IMR-90 (cell line): ENCODE results near the gene ZNF581. TPM values are rescaled to one million over a fixed set of nuclear protein-coding genes. Genes with fewer than 3 reads are reported as not detected.

Experiments used
- ATAC-seq: fragments of 200-7000 bp; cut with Tn5 transposase; 2 replicates; pipeline ENCODE4 v1.9.1; 2020; ENCODE audit warnings: low read depth, mild to moderate bottlenecking, moderate library complexity
- BruUV-seq: library from RNA; stranded (reverse); fragments of 400-500 nt; replicated peaks from 2 replicates; lab custom pipeline; 2021; lab: Mats Ljungman, UMichigan
- CTCF ChIA-PET: fragments of 300-600 bp; formaldehyde crosslinking; extraction: SDS; loops from one replicate; lab custom pipeline; 2021; ENCODE audit warnings: antibody characterized with exemption; lab: Yijun Ruan, JAX
- POLR2A ChIA-PET: fragments of 300-600 bp; sonication (Branson Sonifier 250); formaldehyde crosslinking; loops from one replicate; lab custom pipeline; 2022; ENCODE audit warnings: antibody characterized with exemption; ENCODE audit not compliant: unreplicated experiment; lab: Charles Lee
- DNase-seq: peaks from one replicate; pipeline ENCODE4 v3.0.0; 2013
- H2AFZ ChIP-seq: replicated peaks from 2 replicates; pipeline ENCODE3; 2013; ENCODE audit warnings: low read length, mild to moderate bottlenecking; ENCODE audit not compliant: poor library complexity
- H2AK5ac ChIP-seq: 2 replicates; pipeline ENCODE4 v1.6.1; 2013; ENCODE audit warnings: low read depth, low read length, inconsistent platforms
- H2AK9ac ChIP-seq: replicated peaks from 2 replicates; pipeline ENCODE3; 2013; ENCODE audit warnings: mild to moderate bottlenecking, low read depth, low read length, moderate library complexity; ENCODE audit not compliant: poor library complexity
- H2BK120ac ChIP-seq: 2 replicates; pipeline ENCODE4 v1.6.1; 2013; ENCODE audit warnings: low read depth, low read length, inconsistent platforms
- H2BK15ac ChIP-seq: 3 replicates; pipeline ENCODE4 v1.6.1; 2013; ENCODE audit warnings: low read depth, low read length, inconsistent platforms
- H2BK20ac ChIP-seq: 2 replicates; pipeline ENCODE4 v1.6.1; 2013; ENCODE audit warnings: low read depth, mild to moderate bottlenecking, inconsistent platforms, low read length, moderate library complexity
- H2BK5ac ChIP-seq: 2 replicates; pipeline ENCODE4 v1.6.1; 2013; ENCODE audit warnings: mild to moderate bottlenecking, low read depth, low read length, inconsistent platforms; ENCODE audit not compliant: poor library complexity, severe bottlenecking
- H3K14ac ChIP-seq: replicated peaks from 2 replicates; pipeline ENCODE4 v1.6.1; 2013; ENCODE audit warnings: low read depth, low read length, inconsistent platforms
- H3K18ac ChIP-seq: 2 replicates; pipeline ENCODE4 v1.6.1; 2013; ENCODE audit warnings: low read depth, low read length, control low read depth
- H3K23ac ChIP-seq: 2 replicates; pipeline ENCODE4 v1.6.1; 2013; ENCODE audit warnings: low read depth, low read length, inconsistent platforms
- H3K27ac ChIP-seq: 2 replicates; pipeline ENCODE4 v1.5.1; 2013; ENCODE audit warnings: mild to moderate bottlenecking, control low read depth, low read length; ENCODE audit not compliant: insufficient read depth
- H3K27me3 ChIP-seq: 2 replicates; pipeline ENCODE4 v1.6.1; 2013; ENCODE audit warnings: low read length; ENCODE audit not compliant: control insufficient read depth, insufficient read depth
- H3K36me3 ChIP-seq: 2 replicates; pipeline ENCODE4 v1.6.1; 2013; ENCODE audit warnings: low read length, mixed read lengths; ENCODE audit not compliant: control insufficient read depth, insufficient read depth
- H3K4ac ChIP-seq: 2 replicates; pipeline ENCODE4 v1.6.1; 2013; ENCODE audit warnings: low read depth, low read length, inconsistent platforms
- H3K4me1 ChIP-seq: 2 replicates; pipeline ENCODE4 v1.6.1; 2013; ENCODE audit warnings: low read length, mixed read lengths; ENCODE audit not compliant: control insufficient read depth, insufficient read depth
- H3K4me2 ChIP-seq: 2 replicates; pipeline ENCODE4 v1.6.1; 2013; ENCODE audit warnings: low read depth, mild to moderate bottlenecking, control low read depth, low read length, moderate library complexity
- H3K4me3 ChIP-seq: 2 replicates; pipeline ENCODE4 v1.5.1; 2013; ENCODE audit warnings: low read depth, mild to moderate bottlenecking, control low read depth, low read length, moderate library complexity; ENCODE audit not compliant: insufficient read depth
- H3K56ac ChIP-seq: 2 replicates; pipeline ENCODE4 v1.6.1; 2013; ENCODE audit warnings: low read length, inconsistent platforms; ENCODE audit not compliant: insufficient read depth; ENCODE audit errors: extremely low read depth
- H3K79me1 ChIP-seq, 2 experiments: 2 replicates each; pipeline ENCODE4 v1.6.1; 2013; ENCODE audit warnings: low read length in 2 of 2, inconsistent platforms in 1 of 2, low read depth in 1 of 2
- H3K9ac ChIP-seq: 2 replicates; pipeline ENCODE4 v1.6.1; 2013; ENCODE audit warnings: low read depth, low read length, control low read depth
- H3K9me1 ChIP-seq: 2 replicates; pipeline ENCODE4 v1.6.1; 2013; ENCODE audit warnings: low read length, inconsistent platforms; ENCODE audit not compliant: insufficient read depth
- H3K9me3 ChIP-seq: 2 replicates; pipeline ENCODE4 v1.6.1; 2013; ENCODE audit warnings: low read length; ENCODE audit not compliant: control insufficient read depth, insufficient read depth
- H4K20me1 ChIP-seq: 2 replicates; pipeline ENCODE4 v1.6.1; 2013; ENCODE audit warnings: low read length, inconsistent platforms; ENCODE audit not compliant: insufficient read depth
- H4K5ac ChIP-seq: 2 replicates; pipeline ENCODE4 v1.6.1; 2013; ENCODE audit warnings: mild to moderate bottlenecking, low read depth, low read length, control low read depth
- H4K8ac ChIP-seq, 2 experiments: 2 replicates each; pipeline ENCODE4 v1.6.1; 2013; ENCODE audit warnings: low read depth in 2 of 2, low read length in 2 of 2, control low read depth in 1 of 2, inconsistent platforms in 1 of 2
- H4K91ac ChIP-seq: 2 replicates; pipeline ENCODE4 v1.6.1; 2013; ENCODE audit warnings: low read depth, low read length, inconsistent platforms; ENCODE audit not compliant: insufficient read depth
- CEBPB ChIP-seq: IDR thresholded peaks from 2 replicates; pipeline ENCODE4 v1.6.1; 2012; ENCODE audit warnings: low read depth, low read length, improper control_type of control experiment
- CHD1 ChIP-seq: IDR thresholded peaks from 2 replicates; pipeline ENCODE4 v1.6.1; 2012; ENCODE audit warnings: low read depth, low read length, improper control_type of control experiment
- FOS ChIP-seq: fragments of 150-350 bp; IDR thresholded peaks from 2 replicates; pipeline ENCODE4 v1.6.1; 2016; ENCODE audit warnings: low read depth, low read length
- MAZ ChIP-seq: IDR thresholded peaks from 2 replicates; pipeline ENCODE4 v1.6.1; 2012; ENCODE audit warnings: low read depth, mild to moderate bottlenecking, low read length, improper control_type of control experiment, moderate library complexity, borderline replicate concordance
- MXI1 ChIP-seq: IDR thresholded peaks from 2 replicates; pipeline ENCODE4 v1.6.1; 2012; ENCODE audit warnings: low read depth, mild to moderate bottlenecking, low read length, moderate library complexity, borderline replicate concordance
- NFE2L2 ChIP-seq: fragments of 150-350 bp; IDR thresholded peaks from 2 replicates; pipeline ENCODE4 v1.6.1; 2016; ENCODE audit warnings: low read depth, mild to moderate bottlenecking, low read length
- POLR2A ChIP-seq: IDR thresholded peaks from 2 replicates; pipeline ENCODE4 v1.6.1; 2012; ENCODE audit warnings: mild to moderate bottlenecking, low read depth, low read length
- RAD21 ChIP-seq: IDR thresholded peaks from 2 replicates; pipeline ENCODE4 v1.6.1; 2012; ENCODE audit warnings: low read length, improper control_type of control experiment
- RCOR1 ChIP-seq: IDR thresholded peaks from 2 replicates; pipeline ENCODE4 v1.6.1; 2012; ENCODE audit warnings: mild to moderate bottlenecking, low read length, improper control_type of control experiment; ENCODE audit not compliant: insufficient replicate concordance
- RFX5 ChIP-seq: IDR thresholded peaks from 2 replicates; pipeline ENCODE4 v1.8.0; 2012; ENCODE audit warnings: low read depth, mild to moderate bottlenecking, low read length, moderate library complexity
- SMC3 ChIP-seq: fragments of 150-350 bp; IDR thresholded peaks from 2 replicates; pipeline ENCODE4 v1.6.1; 2016; ENCODE audit warnings: low read depth, mild to moderate bottlenecking, antibody characterized with exemption, low read length, moderate library complexity
- WGBS, 2 experiments: methylation state at CpG; one replicate each; pipeline versions ENCODE4 v1.1.5 to v1.1.7; 2013; ENCODE audit warnings: missing lambda C conversion rate in 2 of 2; ENCODE audit not compliant: insufficient read length in 1 of 2; ENCODE audit errors: extremely low coverage in 2 of 2; 5-methylcytosine and 5-hydroxymethylcytosine counted together
- dilution Hi-C: fragments of 300-500 bp; cut with HindIII; formaldehyde crosslinking; loops from one replicate; pipeline ENCODE4 v1.14.3; 2018; ENCODE audit warnings: low sequenced_read_pairs; ENCODE audit not compliant: unreplicated experiment
- in situ Hi-C: fragments of 300-500 bp; cut with MboI; formaldehyde crosslinking; loops from 3 replicates; pipeline ENCODE4 v1.14.3; 2019; ENCODE audit warnings: low sequenced_read_pairs, inconsistent platforms, mixed read lengths
- intact Hi-C: fragments of 100-400 bp; cut with micrococcal nuclease; formaldehyde crosslinking; loops from 2 replicates; pipeline ENCODE4 v1.10.0; 2022
- polyA plus RNA-seq, 3 experiments: library from polyadenylated mRNA; depleted of rRNA; stranded (reverse); fragments of >200 nt; gene quantifications; 2 replicates each; pipeline ENCODE4 v1.2.3, GENCODE V29; 2012; ENCODE audit warnings: low replicate concordance in 1 of 3
- total RNA-seq: library from RNA; depleted of rRNA; stranded (reverse); fragments of >200 nt; gene quantifications from 2 replicates; pipeline ENCODE4 v1.2.3, GENCODE V29; 2012
- TF ChIP-seq, protein P1 (sequence below): fragments of 150-350 bp; IDR thresholded peaks from 2 replicates; pipeline ENCODE4 v1.6.1; 2017; ENCODE audit warnings: mild to moderate bottlenecking, antibody characterized with exemption, low read length, low read depth
- TF ChIP-seq, protein P2 (sequence below): conservative IDR thresholded peaks from 2 replicates; pipeline ENCODE4 v1.5.1; 2012; ENCODE audit warnings: mild to moderate bottlenecking, low read depth, low read length, improper control_type of control experiment

The ZNF581 gene
- total and polyA plus RNA-seq, 2 of the 4 experiments (the other 2 are of a cell fraction) = 9.7 to 21.9 TPM

DNA sequence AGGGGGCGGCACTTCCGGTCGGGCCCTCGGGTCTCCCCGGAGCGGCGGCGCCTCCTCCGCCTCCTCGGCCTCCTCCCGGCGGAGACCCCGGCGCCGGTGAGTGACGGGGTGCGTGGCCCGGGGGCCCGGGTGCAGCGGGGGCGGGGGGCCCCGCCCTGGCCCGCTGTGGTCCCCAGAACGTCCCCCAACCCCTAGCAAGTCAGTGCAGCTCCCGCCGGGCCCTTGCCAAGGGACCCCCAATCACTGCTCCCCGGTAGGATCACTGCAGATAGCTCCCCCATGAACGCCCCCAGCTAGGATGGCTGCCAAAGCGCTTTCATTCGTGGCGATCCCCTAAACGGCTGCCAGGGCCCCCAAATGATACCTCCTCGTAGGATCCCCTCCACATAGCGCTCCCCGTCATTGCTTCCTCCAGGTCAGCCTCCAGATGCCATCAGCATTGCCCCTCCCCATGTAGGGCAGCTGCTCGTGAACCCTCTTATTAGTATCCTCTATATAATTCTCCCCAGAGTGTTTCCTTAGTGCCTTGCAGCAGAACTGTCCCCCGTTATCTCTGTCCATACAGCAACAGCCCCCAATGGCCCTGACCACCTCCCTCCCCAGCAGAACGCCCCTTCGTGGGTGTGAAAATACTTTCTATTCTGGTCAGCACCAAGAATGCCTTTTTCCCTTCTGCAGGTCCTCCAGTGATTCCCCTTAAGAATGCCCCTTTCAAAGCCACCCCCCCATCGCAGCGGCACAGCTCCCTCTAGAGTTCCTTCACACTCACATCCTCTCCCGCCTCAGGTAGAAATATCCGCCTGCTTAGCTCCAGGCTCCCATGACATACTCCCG, 37.6 kb upstream of the ZNF581 start, which contains the start of gene ZNF865 (continued):
- TF ChIP-seq MXI1 (0 out of 2 replicates have a peak, but pooled peaks have one; percentile 21), RCOR1 (no peak), POLR2A (peak; percentile 55; the same call in 1 of the 2 replicates), NFE2L2 (no peak)

DNA sequence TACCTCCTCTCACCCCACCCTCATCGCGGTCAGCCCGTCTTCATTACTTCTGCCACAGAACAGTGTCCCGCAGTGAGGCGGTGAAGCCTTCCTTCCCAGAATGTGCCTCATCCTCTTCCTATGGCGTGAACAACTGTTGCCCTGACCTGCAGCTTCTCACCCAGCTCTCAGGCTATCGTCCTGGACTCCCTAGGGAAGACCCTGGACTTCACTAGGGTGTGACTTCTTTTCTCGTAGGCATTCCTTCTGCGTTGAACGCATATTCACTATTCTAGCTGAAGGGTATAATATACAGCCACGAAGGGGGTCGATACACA, 37.0 kb upstream of the ZNF581 start:
- H2AK9ac ChIP-seq = peak overlapping the region; percentile 75
- whole genome bisulfite sequencing, 2 experiments = 38% methylated on average over 5 of the region's 12 CpGs; no CpG with 5 or more reads in 1 of the 2 experiments
- no peaks in the 10 kb centered on the region for H3K27me3 ChIP-seq
- peaks cover 24% of the 10 kb centered on the region for H4K20me1 ChIP-seq
- H3K18ac ChIP-seq = no peak overlapping the region
- H4K8ac ChIP-seq = peak overlapping the region in 1 of 2 experiments; percentile 52; a peak in 2 of 4 replicates
- H2BK5ac ChIP-seq = peak overlapping the region; percentile 27
- peaks cover 4% of the 10 kb centered on the region; the same call in 1 of the 2 replicates for H3K9me1 ChIP-seq
- H3K4me1 ChIP-seq = peaks cover 5% of the 10 kb centered on the region; the same call in 1 of the 2 replicates
- ATAC-seq (no peak), DNase-seq (no peak)
- peak overlapping the region; percentile 72 for H4K91ac ChIP-seq
- H2BK15ac ChIP-seq = no peak overlapping the region
- peak overlapping the region; percentile 81 for H2AFZ ChIP-seq
- H2AK5ac ChIP-seq = peak overlapping the region; percentile 94
- H3K23ac ChIP-seq = peak overlapping the region; percentile 75
- no peak overlapping the region for H2BK120ac ChIP-seq
- BruUV-seq = TSS peak; percentile 22
- no peak overlapping the region for H2BK20ac ChIP-seq
- peaks cover 17% of the 10 kb centered on the region for H3K36me3 ChIP-seq
- peak overlapping the region; percentile 73 for H3K27ac ChIP-seq
- peak overlapping the region; percentile 97 for H3K4me2 ChIP-seq
- peaks cover 5% of the 10 kb centered on the region; the same call in 1 of the 2 replicates for H3K9me3 ChIP-seq
- dilution Hi-C loops (no loop called here), in situ Hi-C loops (loop anchor here (5.0 kb wide), 1 partner anchor 89 kb away; no protein-coding TSS in a partner anchor), intact Hi-C loops (loop anchor here (1.0 to 2.0 kb wide), 2 partner anchors 89 to 146 kb away; partner anchors contain the start of gene ISOC2)
- peak overlapping the region; percentile 53 for H3K4ac ChIP-seq
- ChIA-PET CTCF (interaction anchor here (0.6 to 2.3 kb wide), 8 partner anchors 13 to 245 kb away, joined by 3 to 11 read pairs (median 6); partner anchors contain the start of genes U2AF2 and ZNF784), POLR2A (interaction anchor here (1.1 kb wide), 1 partner anchor 31 kb away, joined by 4 read pairs; no protein-coding TSS in a partner anchor)
- peak overlapping the region; percentile 81 for H3K9ac ChIP-seq
- H3K79me1 ChIP-seq = peaks cover 34 to 63% of the 10 kb centered on the region in 2 experiments
- H3K56ac ChIP-seq = 0 out of 2 replicates have a peak overlapping the region, but pooled peaks have one; percentile 13
- peak overlapping the region; percentile 76 for H3K4me3 ChIP-seq
- H3K14ac ChIP-seq = peak overlapping the region; percentile 65
- no peak overlapping the region for H4K5ac ChIP-seq
- no peak for TF ChIP-seq POLR2A
- no peak for TF ChIP-seq MXI1
- no peak for TF ChIP-seq RAD21
- no peak for TF ChIP-seq CEBPB
- no peak for TF ChIP-seq FOS
- TF ChIP-seq, protein P1, sequence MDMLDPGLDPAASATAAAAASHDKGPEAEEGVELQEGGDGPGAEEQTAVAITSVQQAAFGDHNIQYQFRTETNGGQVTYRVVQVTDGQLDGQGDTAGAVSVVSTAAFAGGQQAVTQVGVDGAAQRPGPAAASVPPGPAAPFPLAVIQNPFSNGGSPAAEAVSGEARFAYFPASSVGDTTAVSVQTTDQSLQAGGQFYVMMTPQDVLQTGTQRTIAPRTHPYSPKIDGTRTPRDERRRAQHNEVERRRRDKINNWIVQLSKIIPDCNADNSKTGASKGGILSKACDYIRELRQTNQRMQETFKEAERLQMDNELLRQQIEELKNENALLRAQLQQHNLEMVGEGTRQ = no peak
- no peak for TF ChIP-seq SMC3
- TF ChIP-seq RFX5 = no peak
- TF ChIP-seq, protein P2, sequence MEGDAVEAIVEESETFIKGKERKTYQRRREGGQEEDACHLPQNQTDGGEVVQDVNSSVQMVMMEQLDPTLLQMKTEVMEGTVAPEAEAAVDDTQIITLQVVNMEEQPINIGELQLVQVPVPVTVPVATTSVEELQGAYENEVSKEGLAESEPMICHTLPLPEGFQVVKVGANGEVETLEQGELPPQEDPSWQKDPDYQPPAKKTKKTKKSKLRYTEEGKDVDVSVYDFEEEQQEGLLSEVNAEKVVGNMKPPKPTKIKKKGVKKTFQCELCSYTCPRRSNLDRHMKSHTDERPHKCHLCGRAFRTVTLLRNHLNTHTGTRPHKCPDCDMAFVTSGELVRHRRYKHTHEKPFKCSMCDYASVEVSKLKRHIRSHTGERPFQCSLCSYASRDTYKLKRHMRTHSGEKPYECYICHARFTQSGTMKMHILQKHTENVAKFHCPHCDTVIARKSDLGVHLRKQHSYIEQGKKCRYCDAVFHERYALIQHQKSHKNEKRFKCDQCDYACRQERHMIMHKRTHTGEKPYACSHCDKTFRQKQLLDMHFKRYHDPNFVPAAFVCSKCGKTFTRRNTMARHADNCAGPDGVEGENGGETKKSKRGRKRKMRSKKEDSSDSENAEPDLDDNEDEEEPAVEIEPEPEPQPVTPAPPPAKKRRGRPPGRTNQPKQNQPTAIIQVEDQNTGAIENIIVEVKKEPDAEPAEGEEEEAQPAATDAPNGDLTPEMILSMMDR = no peak
- no peak for TF ChIP-seq MAZ
- no peak for TF ChIP-seq CHD1
